TTC549 (cell line): ENCODE results near the gene CACNA2D4.

Source experiments
- FAIRE-seq: peaks from 2 replicates; lab custom pipeline; 2012; peaks lifted over from hg19 to GRCh38; lab: Jason Lieb, UNC

CACNA2D4 gene

DNA sequence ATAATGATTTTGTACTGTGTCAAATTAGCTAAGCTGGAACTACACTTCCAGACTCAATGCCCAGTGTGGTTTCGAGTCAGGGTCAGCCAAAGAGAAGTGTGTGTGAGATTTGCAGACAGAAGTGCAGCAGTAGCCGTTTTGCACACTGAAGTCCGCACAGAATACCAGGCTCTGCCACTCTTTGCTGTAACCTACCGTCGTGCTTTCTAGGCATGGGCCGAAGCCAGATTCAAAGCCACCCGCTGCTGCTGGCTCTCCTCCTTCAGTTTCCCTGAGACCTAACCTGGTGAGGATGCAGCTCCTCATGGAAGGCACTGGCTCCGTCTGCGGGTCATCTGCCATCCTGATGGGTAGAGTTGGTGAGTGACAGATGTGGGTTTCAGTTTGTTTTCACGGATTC is 49.3 kb downstream of the CACNA2D4 start:
- no peak for FAIRE-seq

- FAIRE-seq, result no peak
These were observed 53.1 kb downstream of the CACNA2D4 start for GRCh38 chr12:1865284-1865866.

- no peak for FAIRE-seq
These were observed 53.6 kb downstream of the CACNA2D4 start for GRCh38 chr12:1864867-1865266.

DNA sequence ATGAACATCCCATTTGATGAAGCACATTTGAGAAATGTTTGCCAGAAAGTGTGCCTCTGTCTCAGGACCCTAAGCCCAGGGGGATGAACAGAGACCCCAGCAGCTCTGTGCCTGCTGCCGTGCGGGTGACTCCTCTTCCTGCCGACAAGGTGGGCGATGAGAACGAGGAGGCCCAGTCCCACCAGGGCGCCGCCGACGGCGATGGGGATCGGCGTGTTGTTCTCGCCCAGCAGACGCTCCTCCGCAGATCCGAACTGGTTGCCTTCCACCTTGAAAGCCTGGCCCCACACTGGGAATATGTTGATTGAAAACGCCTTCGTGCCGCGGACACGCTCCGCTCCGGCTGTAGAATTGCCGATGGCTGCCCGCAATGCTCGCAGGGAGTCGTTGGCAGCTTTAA is 54.0 kb downstream of the CACNA2D4 start:
- FAIRE-seq, result no peak

- FAIRE-seq, result no peak
These were observed 54.6 kb downstream of the CACNA2D4 start for GRCh38 chr12:1863823-1864222.

GRCh38 chr12:1862973-1863372 is 55.5 kb downstream of the CACNA2D4 start:
- FAIRE-seq, result no peak

DNA sequence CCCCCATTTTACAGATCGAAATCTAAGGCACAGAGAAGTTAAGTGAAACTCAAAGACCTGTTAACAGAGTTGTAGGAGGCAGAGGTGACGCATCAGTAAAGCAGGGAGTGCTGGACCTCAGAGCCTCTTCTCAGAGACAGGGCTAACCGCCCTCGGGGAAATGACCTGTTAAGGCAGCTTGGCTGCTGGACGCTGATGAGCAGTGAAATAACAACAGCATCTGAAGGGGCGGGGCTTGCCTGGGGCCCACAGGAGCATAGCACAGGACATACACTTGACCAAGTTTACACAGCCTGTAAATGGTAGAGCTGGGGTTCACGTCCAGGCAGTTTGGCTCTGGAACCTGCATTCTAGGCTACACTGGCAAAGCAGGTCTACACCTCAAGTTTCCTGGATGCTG is 58.8 kb downstream of the CACNA2D4 start:
- FAIRE-seq, result no peak

- FAIRE-seq, result no peak
These were observed 60.0 kb downstream of the CACNA2D4 start for GRCh38 chr12:1858456-1858855.

DNA sequence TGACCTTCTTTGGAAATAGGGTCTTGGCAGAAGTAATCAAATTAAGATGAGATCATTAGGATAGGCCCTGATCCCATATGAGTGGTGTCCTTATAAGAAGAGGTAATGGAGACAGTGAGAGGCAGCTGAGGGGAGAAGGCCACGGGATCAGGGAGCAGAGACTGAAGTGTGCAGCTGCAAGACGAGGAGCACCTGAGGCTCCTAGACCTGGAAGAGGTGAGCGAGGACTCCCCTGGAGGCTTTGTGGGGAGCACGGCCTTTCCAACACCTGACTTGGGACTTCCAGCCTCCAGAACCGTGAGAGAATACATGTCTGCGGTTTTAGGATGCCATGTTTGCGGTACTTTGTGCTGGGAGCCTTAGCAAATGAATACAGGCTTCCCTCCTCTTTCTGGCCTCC is 60.6 kb downstream of the CACNA2D4 start:
- FAIRE-seq, result no peak

DNA sequence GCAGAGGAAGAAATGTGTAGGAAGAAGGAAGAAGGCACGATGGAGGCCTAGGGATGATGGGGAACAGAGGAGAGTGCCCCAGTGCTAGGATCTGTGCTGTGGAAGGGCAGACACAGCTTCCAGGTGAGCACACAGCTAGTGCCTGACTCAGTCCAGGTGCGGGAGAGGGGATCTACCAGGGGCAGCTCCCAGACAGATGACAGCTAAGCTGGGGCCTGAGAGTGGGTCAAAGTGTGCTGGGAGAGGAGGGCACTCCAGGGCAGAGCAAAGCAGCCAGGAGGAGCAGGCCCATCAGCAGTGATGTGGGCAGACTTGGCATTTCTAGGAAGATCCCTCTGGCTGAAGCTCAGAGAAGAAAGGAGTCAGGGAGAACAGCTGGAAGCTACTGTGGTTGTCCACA is 61.4 kb downstream of the CACNA2D4 start:
- FAIRE-seq, result no peak

GRCh38 chr12:1855241-1855640 is 63.2 kb downstream of the CACNA2D4 start:
- no peak for FAIRE-seq

DNA sequence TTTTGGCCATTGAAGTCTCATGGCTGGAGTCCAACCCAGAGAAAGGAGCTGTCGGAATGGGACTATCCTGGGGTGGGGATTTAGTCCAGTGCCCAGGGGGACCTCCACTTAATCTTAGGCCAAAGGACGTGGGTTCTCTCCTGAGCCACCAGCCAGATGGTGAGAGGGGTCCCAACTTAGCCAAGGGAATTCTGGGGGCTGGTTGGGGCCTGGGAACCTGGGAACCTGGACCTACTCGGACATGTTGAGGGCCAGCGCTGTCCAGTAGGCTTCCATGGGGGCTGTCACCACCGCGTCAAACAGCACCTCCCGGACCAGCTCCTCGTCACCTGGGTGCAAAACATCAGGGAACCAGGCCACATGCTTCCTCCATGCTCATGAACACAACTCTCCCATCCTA is 64.7 kb downstream of the CACNA2D4 start:
- no peak for FAIRE-seq

DNA sequence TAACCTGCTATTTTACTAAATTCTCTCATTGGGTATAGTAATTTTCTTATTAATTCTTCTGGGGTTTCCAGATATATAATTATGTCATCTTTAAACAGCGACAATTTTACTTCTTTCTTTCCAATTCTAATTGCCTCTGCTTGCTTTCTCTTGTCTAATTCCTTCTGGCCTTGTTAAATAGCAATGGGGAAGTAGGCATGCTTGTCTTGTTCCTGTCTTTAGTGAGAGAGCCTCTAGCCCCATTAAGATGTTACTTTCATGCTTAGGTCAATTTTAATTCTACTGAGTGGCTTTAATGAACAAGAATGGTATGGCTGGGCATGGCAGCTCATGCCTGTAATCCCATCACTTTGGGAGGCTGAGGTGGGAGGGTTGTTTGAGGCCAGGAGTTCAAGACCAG is 66.4 kb downstream of the CACNA2D4 start:
- no peak for FAIRE-seq

DNA sequence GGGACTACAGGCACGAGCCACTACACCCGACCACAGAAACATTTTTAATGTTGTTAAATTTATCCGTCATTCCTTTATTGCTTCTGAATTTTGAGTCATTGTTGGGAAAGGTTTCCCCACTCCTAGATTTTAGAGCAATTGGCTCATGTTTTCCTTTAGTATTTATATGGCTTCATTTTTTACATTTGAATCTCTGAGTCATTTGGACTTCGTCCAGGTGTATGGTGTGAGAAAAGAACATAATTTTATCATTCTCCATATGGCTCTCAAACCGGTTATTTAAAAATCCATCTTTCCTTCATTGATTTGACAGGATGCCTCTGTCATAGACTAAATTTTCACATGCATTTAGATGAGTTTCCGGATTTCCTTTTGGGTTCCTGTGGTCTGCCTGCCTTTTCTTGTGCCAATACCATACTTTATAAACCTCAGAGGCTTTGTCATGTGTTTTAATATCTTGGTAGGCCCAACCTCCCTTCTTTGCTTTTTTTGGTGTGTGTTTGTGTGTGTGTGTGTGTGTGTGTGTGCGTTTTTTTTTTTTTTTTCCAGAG is 67.2 kb downstream of the CACNA2D4 start:
- FAIRE-seq, result no peak

GRCh38 chr12:1848745-1849144 is 69.7 kb downstream of the CACNA2D4 start:
- FAIRE-seq, result no peak

- no peak for FAIRE-seq
These were observed 70.3 kb downstream of the CACNA2D4 start for GRCh38 chr12:1848146-1848545.

- no peak for FAIRE-seq
These were observed 71.0 kb downstream of the CACNA2D4 start for GRCh38 chr12:1847411-1847810.

DNA sequence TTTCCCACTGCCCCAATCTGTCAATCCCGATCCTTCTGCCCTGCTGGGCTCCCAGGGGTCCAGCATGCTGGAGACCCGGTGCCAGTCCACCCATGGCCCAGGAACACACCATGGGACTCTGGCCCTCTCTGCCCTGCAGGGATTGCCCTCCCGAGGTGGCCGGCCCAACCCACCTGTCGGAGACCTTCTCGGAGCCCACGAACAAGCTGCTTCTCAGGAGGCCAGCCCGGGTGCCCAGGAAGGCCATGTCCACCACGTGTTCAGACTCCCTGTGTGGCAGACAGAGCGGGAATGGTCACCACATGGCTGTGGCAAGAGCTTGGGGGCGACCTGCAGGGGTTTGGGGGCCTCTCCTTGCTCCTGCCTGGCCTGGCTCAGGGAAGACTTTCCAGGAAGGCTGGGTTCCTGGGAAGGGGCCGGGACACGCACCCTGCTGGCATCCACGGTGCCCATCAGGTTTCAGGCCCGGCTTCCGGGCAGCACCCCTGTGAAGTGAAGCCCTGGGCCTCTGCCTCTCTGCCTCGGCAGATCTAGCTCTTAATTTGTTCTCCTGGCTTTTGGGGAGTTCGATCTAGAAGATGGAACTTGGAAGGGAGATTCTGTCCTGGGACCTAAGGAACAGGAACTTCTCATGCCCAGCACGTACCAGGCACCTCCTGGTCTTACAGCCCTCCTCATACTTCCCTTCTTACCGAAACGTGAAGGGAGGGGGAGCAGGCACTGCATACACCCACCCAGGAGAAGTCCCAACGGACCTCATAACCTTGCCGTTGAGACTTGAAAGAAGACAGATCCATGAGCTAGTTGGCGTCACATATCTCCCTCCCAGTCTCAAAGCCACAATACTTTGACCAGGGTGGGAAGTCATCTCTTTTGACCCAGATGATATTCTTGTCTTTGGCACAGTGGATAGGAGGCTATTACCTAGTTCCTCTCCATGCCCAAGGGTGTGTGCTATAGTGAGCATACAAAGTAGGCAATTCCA is 71.7 kb downstream of the CACNA2D4 start:
- no peak for FAIRE-seq

GRCh38 chr12:1845886-1846285 is 72.6 kb downstream of the CACNA2D4 start:
- FAIRE-seq, result no peak

- FAIRE-seq, result no peak
These were observed 73.0 kb downstream of the CACNA2D4 start for GRCh38 chr12:1845427-1845826.

DNA sequence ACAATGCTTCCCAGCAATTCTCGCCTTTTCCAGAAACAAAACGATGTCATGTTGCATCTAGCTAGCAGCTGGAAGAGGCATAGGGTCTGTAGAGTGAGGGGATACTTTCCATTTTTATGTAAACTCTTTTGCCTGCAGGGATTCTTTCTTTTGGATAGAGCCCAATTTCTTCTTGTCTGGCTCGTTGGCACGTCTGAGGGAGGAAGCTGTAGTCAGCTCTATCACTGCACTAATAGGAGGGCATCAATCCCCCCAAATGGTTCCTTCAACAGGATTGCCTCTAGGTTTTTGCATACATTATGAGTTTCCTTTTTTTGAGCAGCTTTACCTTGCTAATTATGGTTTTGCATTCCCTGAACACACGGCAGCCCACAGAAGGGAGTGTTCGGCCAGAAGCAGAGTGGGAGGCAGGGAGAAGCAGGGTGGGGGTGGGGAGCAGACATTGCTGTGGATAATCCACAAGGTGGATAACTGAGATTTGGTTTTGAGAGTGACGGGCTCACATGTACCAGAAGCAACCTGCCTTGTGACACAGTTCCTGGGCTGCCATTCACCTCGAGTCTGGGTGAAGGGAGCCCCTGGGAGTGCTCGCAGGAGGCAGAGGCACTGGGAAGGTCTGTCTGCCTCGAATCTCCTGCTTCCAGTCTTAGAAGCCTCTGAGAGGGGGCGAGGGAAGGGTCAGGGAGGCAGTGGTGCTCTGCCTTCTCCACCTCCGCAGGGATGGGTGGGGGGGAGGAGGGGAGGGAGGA is 73.6 kb downstream of the CACNA2D4 start:
- FAIRE-seq, result no peak

DNA sequence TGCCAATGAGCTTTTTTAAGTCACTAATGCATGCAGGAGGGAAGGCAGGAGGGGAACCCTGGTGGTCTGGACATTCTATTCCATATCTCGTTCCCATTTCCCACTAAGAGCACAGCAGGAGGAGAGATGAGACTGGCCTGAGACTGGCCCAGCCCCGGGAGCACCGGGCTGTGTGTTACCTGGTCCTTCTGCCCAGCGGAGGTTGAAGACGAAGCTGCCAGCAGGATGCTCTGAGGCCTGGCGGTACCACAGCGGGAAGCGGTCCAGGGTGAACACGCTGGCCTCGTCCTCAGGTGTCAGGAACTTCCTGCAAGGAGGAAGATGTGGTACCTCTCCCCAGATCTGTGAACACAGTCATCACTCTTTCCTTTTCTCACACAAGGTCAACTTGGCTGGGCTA is 74.2 kb downstream of the CACNA2D4 start:
- FAIRE-seq, result no peak

DNA sequence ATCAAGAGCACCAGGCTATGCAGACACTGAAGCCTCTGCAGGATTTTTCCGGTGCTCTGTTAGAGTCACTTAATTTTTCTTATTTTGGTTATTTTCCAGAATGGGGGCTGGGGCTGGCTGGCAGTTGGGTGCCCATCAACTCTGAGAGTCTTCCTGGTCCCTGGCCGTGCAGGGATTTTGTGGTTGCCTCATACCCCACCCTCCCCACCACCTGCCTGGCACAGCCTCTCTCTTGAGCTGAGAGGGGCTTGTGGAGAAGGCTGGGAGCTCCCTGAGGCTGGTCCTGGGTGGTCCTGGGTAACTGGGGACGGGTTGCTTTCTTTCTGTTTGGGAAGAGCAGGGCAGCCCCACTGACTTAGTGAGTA is 74.8 kb downstream of the CACNA2D4 start:
- no peak for FAIRE-seq
